Astrocyte (in vitro differentiated cells and primary cell): Measurements from ENCODE around the gene S100A14. TPM values are rescaled to one million over a fixed set of nuclear protein-coding genes. Genes with fewer than 3 reads are reported as not detected.

Source experiments
- DNase-seq: peaks from one replicate; pipeline ENCODE4 v3.0.0-alpha.2; 2010; ENCODE audit warnings: low read depth
- FAIRE-seq: peaks from 2 replicates; lab custom pipeline; 2011; peaks lifted over from hg19 to GRCh38; lab: Jason Lieb, UNC
- H2AFZ ChIP-seq: 2 replicates; pipeline ENCODE4 v1.6.0; 2012; ENCODE audit warnings: low read depth, low read length, inconsistent platforms
- H3K27ac ChIP-seq: 2 replicates; pipeline ENCODE4 v1.5.1; 2011; ENCODE audit warnings: low read depth, low read length, inconsistent platforms
- H3K27me3 ChIP-seq: 2 replicates; pipeline ENCODE4 v1.6.0; 2011; ENCODE audit warnings: low read length, inconsistent platforms; ENCODE audit not compliant: insufficient read depth
- H3K36me3 ChIP-seq: 2 replicates; pipeline ENCODE4 v1.5.1; 2011; ENCODE audit warnings: low read length, inconsistent platforms; ENCODE audit not compliant: insufficient read depth
- H3K4me1 ChIP-seq: 2 replicates; pipeline ENCODE4 v1.5.1; 2011; ENCODE audit warnings: low read length, inconsistent platforms; ENCODE audit not compliant: insufficient read depth
- H3K4me2 ChIP-seq: 2 replicates; pipeline ENCODE4 v1.6.0; 2012; ENCODE audit warnings: low read length, inconsistent platforms
- H3K4me3 ChIP-seq: 2 replicates; pipeline ENCODE4 v1.5.1; 2011; ENCODE audit warnings: low read depth, mild to moderate bottlenecking, low read length, inconsistent platforms; ENCODE audit not compliant: insufficient read depth
- H3K79me2 ChIP-seq: 2 replicates; pipeline ENCODE4 v1.6.0; 2012; ENCODE audit warnings: mild to moderate bottlenecking, low read length, inconsistent platforms; ENCODE audit not compliant: insufficient read depth
- H3K9ac ChIP-seq: 2 replicates; pipeline ENCODE4 v1.6.0; 2012; ENCODE audit warnings: mild to moderate bottlenecking, low read length, inconsistent platforms
- H3K9me3 ChIP-seq: 2 replicates; pipeline ENCODE4 v1.5.1; 2012; ENCODE audit warnings: low read depth, mild to moderate bottlenecking, low read length, inconsistent platforms; ENCODE audit not compliant: insufficient read depth
- H4K20me1 ChIP-seq: 2 replicates; pipeline ENCODE4 v1.6.0; 2012; ENCODE audit warnings: low read length, inconsistent platforms; ENCODE audit not compliant: insufficient read depth
- H3K27ac Mint-ChIP-seq: one replicate; pipeline ENCODE4 v1.8.0; 2021; ENCODE audit warnings: mild to moderate bottlenecking, mixed read lengths; ENCODE audit not compliant: unreplicated experiment
- H3K27me3 Mint-ChIP-seq: one replicate; pipeline ENCODE4 v1.8.0; 2021; ENCODE audit warnings: low read depth, mixed read lengths; ENCODE audit not compliant: unreplicated experiment
- H3K36me3 Mint-ChIP-seq: one replicate; pipeline ENCODE4 v1.8.0; 2021; ENCODE audit warnings: low read depth, mixed read lengths; ENCODE audit not compliant: unreplicated experiment
- H3K4me1 Mint-ChIP-seq: one replicate; pipeline ENCODE4 v1.8.0; 2021; ENCODE audit warnings: low read depth, mixed read lengths; ENCODE audit not compliant: unreplicated experiment
- H3K4me3 Mint-ChIP-seq: one replicate; pipeline ENCODE4 v1.8.0; 2021; ENCODE audit warnings: mild to moderate bottlenecking, moderate library complexity, mixed read lengths; ENCODE audit not compliant: unreplicated experiment
- H3K9me3 Mint-ChIP-seq: one replicate; pipeline ENCODE4 v1.8.0; 2021; ENCODE audit warnings: mild to moderate bottlenecking, mixed read lengths; ENCODE audit not compliant: unreplicated experiment
- EZH2 ChIP-seq: IDR thresholded peaks from 2 replicates; pipeline ENCODE4 v1.6.1; 2012; ENCODE audit warnings: mild to moderate bottlenecking, low read length, inconsistent platforms; ENCODE audit not compliant: insufficient read depth
- total RNA-seq: library from RNA; stranded (reverse); gene quantifications from 2 replicates; pipeline ENCODE4 v1.2.1, GENCODE V29; 2021
- TF ChIP-seq, protein P1 (sequence below): IDR thresholded peaks from 2 replicates; pipeline ENCODE4 v1.5.1; 2011; ENCODE audit warnings: low read depth, mild to moderate bottlenecking, inconsistent platforms, low read length, moderate library complexity; ENCODE audit not compliant: insufficient read depth

Gene S100A14
- total RNA-seq, 1 donor from 2014 or later = 0.57 TPM

DNA sequence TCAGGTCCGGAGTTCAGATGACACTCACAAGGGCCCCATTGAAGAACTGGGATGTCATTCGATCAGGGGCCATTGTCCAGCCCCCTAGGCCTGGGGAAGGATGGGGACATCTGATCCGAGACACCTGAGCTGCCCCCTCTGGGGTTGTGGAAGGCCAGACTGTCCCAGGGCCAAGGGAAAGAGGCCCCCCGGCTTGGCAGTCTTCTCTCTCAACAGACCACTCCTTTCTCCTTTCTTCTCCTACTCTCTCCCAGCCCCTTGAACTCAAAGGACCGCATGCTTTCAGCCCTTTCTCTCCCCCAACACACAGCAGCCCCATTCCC, 13.2 kb upstream of the S100A14 start:
- DNase-seq (no peak), FAIRE-seq (no peak)
- H3K27ac Mint-ChIP-seq = peak overlapping the region; percentile 83
- Histone ChIP-seq H3K79me2 (peaks cover 27% of the 10 kb centered on the region), H3K4me1 (peaks cover 35% of the 10 kb centered on the region), H3K27me3 (no peaks in the 10 kb centered on the region), H4K20me1 (peaks cover 8% of the 10 kb centered on the region), H2AFZ (no peak overlapping the region), H3K36me3 (peaks cover 9% of the 10 kb centered on the region), H3K27ac (no peak overlapping the region), H3K4me3 (no peak overlapping the region), H3K9ac (no peak overlapping the region), H3K9me3 (no peaks in the 10 kb centered on the region), H3K4me2 (no peak overlapping the region)
- H3K36me3 Mint-ChIP-seq = peaks cover 6% of the 10 kb centered on the region
- H3K4me1 Mint-ChIP-seq = peaks cover 38% of the 10 kb centered on the region
- H3K9me3 Mint-ChIP-seq = no peaks in the 10 kb centered on the region
- no peaks in the 10 kb centered on the region for H3K27me3 Mint-ChIP-seq
- TF ChIP-seq, protein P1, sequence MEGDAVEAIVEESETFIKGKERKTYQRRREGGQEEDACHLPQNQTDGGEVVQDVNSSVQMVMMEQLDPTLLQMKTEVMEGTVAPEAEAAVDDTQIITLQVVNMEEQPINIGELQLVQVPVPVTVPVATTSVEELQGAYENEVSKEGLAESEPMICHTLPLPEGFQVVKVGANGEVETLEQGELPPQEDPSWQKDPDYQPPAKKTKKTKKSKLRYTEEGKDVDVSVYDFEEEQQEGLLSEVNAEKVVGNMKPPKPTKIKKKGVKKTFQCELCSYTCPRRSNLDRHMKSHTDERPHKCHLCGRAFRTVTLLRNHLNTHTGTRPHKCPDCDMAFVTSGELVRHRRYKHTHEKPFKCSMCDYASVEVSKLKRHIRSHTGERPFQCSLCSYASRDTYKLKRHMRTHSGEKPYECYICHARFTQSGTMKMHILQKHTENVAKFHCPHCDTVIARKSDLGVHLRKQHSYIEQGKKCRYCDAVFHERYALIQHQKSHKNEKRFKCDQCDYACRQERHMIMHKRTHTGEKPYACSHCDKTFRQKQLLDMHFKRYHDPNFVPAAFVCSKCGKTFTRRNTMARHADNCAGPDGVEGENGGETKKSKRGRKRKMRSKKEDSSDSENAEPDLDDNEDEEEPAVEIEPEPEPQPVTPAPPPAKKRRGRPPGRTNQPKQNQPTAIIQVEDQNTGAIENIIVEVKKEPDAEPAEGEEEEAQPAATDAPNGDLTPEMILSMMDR = no peak
- TF ChIP-seq EZH2 = no peak
- H3K4me3 Mint-ChIP-seq = peak overlapping the region; percentile 41

- peaks cover 35% of the 10 kb centered on the region for H3K4me1 ChIP-seq
- H3K27ac ChIP-seq = no peak overlapping the region
- H3K9me3 Mint-ChIP-seq = no peaks in the 10 kb centered on the region
- no peak overlapping the region for H2AFZ ChIP-seq
- H3K27me3 Mint-ChIP-seq = no peaks in the 10 kb centered on the region
- H3K9me3 ChIP-seq = no peaks in the 10 kb centered on the region
- DNase-seq (no peak), FAIRE-seq (no peak)
- peaks cover 31% of the 10 kb centered on the region for H3K79me2 ChIP-seq
- TF ChIP-seq EZH2 = no peak
- TF ChIP-seq, protein P1 = no peak
- H3K9ac ChIP-seq = no peak overlapping the region
- no peak overlapping the region for H3K4me2 ChIP-seq
- H3K36me3 ChIP-seq = peaks cover 14% of the 10 kb centered on the region
- H3K27ac Mint-ChIP-seq = no peak overlapping the region
- no peaks in the 10 kb centered on the region for H3K27me3 ChIP-seq
- H3K4me3 Mint-ChIP-seq = peak overlapping the region; percentile 41
- H3K4me1 Mint-ChIP-seq = peaks cover 43% of the 10 kb centered on the region
- H4K20me1 ChIP-seq = peaks cover 10% of the 10 kb centered on the region
- H3K4me3 ChIP-seq = no peak overlapping the region
- peaks cover 6% of the 10 kb centered on the region for H3K36me3 Mint-ChIP-seq
These were observed 12.7 kb upstream of the S100A14 start for GRCh38 chr1:153628638-153629342.
